ENCODE results near the gene NDUFS5. TPM values are rescaled to one million over a fixed set of nuclear protein-coding genes. Genes with fewer than 3 reads are reported as not detected.
A peak's percentile ranks its signal among the peaks of the same experiment; 100 is the strongest.
"Not testable (repeated sequence)": the region's sequence is repeated elsewhere in the genome, so short reads cannot be mapped to it uniquely, and the experiment has no call there.

NDUFS5 gene
- total RNA-seq, 1 experiment from 2014 or later = 823 TPM

DNA sequence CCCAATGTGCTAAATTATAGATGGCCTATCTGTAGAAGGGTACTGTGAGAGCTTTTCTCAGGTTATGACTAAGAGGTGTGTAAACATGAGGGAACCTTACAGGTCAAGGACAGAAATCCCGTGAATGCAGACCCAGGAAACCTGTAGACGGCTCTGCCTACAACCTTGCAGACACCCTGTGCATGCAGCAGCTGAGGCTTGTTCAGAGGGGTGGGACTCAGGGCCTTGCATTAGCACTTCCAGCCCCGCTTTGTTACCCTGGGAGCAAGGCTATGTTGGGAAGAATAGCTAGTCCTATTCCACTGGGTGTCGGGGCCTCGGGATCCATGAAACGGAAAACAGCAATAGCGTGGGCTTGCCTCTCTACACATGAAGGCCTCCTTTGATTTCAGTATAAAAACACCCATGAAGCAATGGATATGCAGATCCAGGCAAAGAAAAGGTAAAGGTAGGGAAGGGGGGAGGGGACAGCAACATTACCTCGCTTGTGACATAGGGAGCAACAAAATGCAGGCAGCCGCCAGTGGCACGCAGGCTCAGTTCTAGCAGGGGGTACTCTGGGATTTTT lies 9.5 kb upstream of the NDUFS5 start:
- DNase-seq (ENCODE audit: low read depth) = no peak

DNA sequence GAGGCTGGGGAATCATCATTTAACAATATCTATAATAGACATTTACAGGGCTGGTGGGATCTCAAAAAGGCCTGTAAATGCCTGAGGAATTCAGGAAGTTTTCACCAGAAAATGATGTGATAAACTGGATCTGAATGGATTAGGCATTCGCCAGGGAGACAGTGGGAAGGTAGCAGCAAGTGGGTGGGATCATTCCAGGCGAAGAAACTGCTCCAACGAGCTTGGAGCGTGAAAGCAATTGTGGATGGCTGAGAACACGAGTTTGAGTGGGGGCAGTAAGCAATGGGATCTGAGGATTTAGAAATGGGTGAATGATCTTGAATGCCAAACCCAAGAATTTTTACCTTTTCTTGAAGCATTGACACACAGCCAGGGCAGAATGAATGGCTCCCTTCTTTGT lies 8.9 kb upstream of the NDUFS5 start:
- no peak for DNase-seq (ENCODE audit: low read depth)

DNA sequence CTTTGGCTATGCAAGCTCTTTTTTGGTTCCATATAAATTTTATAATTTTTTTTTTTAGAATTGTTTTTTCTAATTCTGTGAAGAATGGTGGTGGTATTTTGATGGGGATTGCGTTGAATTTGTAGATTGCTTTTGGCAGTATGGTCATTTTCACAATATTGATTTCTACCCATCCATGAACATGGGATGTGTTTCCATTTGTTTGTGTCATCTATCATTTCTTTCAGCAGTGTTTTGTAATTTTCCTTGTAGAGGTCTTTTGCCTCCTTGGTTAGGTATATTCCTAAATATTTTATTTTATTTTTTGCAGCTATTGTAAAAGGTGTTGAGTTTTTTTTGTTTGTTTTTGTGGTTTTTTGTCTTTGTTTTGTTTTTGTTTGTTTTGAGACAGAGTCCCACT lies 5.7 kb upstream of the NDUFS5 start:
- DNase-seq (ENCODE audit: low read depth) = not testable (repeated sequence)

DNA sequence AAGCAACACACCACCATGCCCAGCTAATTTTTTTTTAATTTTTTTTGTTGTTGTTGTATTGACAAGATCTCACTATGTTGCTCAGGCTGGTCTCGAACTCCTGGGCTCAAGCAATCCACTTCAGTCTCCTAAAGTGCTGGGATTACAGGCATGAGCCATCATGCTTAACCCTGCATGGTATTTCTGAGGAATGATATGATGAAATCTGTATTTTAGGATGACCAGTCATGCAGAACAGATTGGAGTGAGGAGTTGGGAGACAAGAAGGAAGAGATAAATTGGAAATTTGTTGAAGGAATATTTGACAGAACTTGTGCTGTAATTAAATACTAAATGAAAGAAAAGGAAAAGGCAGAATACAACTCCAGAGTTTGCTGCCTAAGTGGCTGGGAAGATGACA lies 4.7 kb upstream of the NDUFS5 start:
- DNase-seq (ENCODE audit: low read depth) = no peak

DNA sequence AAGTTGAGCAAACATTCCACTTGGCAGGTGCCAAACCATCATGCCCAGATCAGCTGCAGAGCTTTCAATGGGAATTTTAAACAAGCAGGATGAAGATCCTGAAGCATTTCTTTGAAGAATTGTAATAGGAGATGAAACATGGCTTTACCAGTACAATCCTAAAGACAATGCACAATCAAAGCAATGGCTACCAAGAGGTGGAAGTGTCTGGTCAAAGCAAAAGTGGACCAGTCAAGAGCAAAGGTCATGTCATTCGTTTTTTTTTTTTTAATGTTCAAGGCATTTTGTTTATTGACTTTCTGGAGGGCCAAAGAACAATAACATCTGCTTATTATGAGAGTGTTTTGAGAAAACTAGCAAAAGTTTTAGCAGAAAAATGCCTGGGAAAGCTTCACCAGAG lies 3.0 kb upstream of the NDUFS5 start:
- DNase-seq (ENCODE audit: low read depth) = no peak

DNA sequence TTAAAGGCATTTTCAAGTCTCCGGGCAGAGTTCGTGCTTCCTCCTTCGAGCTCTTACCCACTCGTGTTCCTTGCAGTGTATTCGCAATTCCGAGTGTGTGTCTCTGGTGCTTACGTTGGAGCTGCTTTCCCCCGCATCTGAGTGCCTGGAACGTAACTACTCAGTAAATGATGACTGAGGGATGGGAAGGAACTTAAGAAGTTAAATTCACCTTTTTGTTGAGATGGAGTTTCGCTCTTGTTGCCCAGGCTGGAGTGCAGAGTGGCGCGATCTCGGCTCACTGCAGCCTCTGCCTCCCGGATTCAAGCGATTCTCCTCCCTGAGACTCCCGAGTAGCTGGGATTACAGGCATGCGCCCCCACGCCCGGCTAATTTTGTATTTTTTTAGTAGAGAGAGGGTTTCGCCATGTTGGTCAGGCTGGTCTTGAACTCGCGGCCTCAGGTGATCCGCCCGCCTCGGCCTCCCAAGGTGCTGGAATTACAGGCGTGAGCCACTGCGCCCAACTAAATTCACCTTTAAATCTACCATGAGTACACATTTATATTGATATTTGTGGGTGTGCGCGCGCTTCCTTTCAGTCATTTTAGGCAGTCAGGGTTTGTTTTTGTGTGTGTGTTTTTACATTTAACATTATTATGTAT lies 837 bp downstream of the NDUFS5 start:
- no peak for DNase-seq (ENCODE audit: low read depth)

DNA sequence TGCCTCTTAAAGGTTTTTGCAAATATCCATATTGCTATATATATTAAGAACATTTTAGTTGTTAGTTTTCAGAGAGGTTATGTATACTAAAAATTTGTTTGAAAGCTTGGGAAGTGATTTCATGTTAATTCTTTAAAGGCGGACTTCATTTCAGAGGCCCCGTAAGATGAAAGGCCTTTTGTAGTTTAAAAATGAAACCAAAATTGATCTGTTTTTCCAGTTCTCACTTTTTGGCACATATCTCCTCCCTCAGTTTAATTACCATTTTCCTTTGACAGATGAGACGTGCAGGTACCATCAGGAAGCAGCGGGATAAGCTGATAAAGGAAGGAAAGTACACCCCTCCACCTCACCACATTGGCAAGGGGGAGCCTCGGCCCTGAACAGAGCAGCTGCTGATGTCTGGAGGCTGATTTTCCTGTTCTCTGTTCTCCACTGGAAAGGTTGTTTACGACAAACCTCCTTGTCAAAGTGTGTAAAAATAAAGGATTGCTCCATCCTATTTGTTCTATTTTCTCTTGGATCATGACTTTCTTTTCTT lies 8.0 kb downstream of the NDUFS5 start:
- DNase-seq (ENCODE audit: low read depth) = no peak

DNA sequence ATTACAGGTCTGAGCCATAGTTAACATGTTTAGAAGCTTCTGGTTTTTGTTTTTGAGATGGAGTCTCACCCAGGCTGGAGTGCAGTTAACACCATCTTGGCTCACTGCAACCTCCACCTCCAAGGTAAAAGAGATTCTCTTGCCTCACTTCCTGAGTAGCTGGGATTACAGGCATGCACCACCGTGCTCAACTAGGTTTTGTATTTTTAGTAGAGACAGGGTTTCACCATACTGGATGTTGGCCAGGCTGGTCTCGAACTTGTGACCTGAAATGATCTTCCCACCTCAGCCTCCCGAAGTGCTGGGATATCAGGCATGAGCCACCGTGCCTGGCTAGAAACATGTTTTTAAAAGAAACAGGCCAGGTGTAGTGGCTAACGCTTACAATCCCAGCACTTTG lies 10.5 kb downstream of the NDUFS5 start:
- no peak for DNase-seq (ENCODE audit: low read depth)

DNA sequence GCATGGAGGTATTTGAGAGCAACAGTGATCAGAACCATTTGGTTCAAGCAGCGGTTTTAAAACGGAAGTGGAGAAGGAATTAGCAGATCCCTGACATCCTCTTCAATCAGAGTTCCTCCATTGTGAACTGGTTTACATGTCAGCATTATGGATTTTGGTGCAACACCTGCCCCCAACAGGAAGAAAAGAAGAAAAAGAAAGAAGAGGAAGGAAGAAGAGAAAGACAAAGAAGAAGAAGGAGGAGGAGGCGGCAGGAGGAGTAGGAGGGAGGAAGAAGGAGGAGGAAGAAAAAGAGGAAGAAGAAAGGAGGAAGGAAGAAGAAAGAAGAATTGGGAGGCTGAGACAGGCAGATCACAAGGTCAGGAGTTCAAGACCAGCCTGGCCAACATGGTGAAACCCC lies 17.4 kb downstream of the NDUFS5 start:
- DNase-seq (ENCODE audit: low read depth) = no peak

DNA sequence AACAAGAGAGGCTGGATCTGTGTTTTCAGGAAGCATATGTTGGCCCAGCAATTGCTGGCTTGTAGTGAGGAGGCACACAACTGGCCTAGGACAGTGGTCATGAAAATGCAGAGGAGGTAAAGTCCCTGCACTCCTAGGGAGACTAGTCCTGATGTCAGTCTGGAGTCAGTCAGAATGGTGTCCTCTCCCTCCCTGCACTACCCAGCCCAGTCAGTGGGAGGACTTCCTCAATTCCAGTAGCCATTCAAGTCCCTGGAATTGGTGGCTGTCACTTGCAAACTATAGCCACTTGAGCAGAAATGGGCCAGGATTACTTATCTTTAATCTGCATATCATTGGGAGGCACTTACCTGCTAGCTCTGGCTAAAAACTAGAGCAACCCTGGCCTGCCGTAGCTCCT lies 18.6 kb downstream of the NDUFS5 start:
- no peak for DNase-seq (ENCODE audit: low read depth)

DNA sequence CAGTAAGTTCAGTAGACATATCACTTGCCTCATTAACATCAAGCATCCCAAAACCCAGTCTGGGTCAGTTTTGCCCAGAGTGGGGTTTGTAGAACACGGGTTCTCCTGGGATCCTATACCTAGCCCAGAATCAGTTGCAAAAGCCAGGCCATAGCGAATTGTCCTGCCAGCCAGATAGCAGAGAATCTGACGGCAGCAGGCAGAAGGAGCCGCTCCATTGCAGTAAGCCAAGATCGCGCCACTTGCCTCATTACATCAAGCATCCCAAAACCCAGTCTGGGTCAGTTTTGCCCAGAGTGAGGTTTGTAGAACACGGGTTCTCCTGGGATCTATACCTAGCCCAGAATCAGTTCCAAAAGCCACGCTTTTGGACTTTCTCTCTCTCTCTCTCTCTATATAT lies 19.1 kb downstream of the NDUFS5 start:
- no peak for DNase-seq (ENCODE audit: low read depth)

DNA sequence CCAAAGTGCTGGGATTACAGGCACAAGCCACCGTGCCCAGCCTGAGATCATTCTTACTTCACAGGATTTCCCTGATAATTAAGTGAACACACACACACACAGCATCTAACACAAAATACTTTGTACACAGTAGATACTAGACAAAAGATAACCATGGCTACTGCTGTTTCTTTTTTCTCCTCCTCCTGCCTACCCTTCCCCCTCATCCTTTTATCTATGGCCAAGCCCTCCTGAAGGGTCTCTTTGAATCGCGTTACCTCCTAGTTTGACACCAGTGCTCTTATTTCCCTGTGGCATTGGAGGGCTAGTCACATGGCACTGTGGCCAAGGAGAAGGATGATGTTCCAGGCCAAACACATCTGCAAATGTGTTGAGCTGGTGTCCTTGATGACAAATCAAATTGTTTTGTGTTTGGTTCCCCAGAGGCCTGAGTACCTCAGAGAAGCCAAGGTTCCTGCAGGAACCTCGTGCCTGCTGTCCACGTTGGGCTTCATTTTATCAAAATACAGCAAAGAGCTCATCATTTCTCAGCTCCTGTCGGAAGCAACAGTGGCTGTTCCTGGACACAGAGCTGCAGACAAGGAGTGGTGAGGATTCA lies 20.6 kb downstream of the NDUFS5 start:
- DNase-seq (ENCODE audit: low read depth) = peak; percentile 35

DNA sequence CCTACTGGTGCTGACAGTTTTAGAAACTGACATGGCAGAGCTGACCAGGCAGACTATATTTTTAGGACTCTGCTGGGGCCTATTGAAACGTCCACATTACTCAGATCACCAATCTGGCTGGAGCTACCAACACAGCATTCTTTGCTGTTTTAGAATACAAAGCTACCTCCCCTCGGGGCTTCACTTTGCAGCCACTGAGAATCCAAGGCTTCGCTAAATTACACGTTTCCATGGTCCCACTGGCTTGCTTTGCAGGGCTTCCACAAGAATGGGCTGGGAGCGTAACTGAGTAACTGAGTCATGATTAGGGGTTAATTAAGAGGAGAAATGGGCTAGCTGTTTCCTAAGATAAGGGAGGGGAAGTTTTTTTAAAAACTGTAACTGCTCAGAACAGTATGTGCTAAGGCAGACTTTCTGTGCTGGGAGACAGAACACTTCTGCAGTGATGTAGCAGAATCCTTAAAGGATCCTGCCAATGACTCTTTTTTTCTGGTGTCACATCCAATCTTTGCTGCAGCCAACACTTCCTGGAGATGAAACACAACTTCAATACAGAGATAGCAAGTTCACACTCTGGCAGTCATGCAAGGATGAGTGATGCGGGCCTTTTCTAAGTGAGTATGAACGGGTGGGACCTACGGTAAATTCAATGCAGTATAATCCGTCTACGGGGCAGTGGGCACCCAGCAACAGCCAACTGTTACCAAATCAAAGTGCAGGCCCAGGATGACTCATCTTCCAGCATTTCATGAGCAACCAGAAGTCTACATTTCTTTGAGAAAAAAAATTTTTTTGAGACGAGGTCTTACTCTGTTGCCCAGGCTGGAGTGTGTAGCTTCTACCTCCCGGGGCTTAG lies 21.5 kb downstream of the NDUFS5 start:
- peak; percentile 89 for DNase-seq (ENCODE audit: low read depth)

DNA sequence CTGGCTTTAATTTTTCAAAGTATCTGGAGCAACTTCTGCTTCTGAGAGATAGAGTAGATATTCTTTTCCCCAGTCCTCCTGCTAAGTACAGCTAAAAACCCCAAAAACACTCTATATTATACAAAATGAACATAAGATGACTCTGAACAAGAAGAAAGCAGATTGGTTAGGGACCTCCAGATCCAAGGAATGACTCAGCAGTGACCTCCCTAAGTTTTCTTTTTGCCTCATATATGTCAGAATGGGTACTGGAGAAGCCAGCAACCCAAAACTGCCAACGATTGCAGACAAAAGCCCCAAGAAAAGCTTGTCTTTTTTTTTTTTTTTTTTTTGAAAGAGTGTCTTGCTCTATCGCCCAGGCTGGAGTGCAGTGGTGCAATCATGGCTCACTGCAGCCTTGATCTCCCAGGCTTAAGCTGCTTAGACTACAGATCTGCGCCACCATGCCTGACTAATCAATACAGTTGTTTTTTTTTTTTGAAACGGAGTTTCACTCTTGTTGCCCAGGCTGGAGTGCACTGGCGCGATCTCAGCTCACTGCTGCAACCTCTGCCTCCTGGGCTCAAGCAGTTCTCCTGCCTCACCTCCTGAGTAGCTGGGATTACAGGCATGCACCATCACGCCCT lies 22.7 kb downstream of the NDUFS5 start:
- DNase-seq (ENCODE audit: low read depth) = no peak

DNA sequence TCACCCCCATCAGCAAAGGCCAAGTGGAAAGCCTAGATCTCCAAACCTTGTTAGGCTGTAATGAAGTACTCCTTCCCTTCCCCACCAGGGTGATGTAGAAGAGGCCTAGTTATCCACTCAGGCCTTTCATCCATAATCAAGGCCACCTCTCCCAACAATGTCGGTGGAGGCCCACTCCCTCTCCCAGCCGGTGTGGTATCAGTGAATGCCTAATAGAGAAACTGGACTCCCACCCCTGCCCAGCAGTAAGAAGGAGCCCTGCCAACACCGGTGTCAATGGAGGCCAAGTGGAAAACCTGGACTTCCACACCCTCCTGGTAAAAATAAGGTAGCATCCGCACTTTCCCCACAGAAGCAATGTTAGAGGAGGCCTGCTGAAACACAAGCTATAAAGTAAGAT lies 23.9 kb downstream of the NDUFS5 start:
- DNase-seq (ENCODE audit: low read depth) = no peak

DNA sequence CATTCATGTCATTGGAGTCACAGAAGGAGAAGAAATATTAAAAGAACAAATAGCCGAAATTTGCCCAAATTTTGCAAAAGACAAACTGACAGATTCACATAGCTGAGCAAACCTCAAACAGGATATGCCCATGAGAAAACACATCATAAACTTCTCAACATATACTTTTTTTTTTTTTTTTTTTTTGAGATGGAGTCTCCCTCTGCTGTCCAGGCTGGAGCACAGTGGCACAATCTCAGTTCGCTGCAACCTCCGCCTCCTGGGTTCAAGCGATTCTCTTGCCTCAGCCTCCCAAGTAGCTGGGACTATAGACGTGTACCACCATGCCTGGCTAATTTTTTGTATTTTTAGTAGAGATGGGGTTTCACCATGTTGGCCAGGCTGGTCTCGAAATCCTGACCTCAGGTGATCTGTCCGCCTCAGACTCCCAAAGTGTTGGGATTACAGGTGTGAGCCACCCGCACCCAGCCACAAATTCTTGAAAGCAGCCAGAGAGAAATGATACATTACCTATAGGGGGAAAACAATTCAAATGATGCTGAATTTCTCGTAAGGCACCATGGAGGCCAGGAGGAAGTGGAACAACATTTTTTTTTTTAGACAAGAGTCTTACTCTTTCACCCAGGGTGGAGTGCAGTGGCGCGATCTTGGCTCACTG lies 25.2 kb downstream of the NDUFS5 start:
- DNase-seq (ENCODE audit: low read depth) = not testable (repeated sequence)

DNA sequence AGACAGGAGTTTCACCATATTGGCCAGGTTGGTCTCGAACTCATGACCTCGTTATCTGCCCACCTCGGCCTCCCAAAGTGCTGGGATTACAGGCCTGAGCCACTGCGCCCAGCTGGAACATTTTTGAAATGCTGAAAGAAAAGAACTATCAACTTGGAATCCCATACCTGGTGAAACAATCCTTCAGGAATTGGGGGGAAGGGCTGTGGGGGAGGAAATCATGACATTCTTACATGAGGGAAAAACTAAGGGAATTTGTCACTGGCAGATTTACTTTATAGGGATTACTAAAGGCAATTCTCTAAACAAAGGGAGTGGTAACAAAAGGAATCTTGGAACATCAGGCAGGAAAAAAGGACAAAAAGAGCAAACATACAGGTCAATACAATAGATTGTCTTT lies 25.8 kb downstream of the NDUFS5 start:
- no peak for DNase-seq (ENCODE audit: low read depth)

DNA sequence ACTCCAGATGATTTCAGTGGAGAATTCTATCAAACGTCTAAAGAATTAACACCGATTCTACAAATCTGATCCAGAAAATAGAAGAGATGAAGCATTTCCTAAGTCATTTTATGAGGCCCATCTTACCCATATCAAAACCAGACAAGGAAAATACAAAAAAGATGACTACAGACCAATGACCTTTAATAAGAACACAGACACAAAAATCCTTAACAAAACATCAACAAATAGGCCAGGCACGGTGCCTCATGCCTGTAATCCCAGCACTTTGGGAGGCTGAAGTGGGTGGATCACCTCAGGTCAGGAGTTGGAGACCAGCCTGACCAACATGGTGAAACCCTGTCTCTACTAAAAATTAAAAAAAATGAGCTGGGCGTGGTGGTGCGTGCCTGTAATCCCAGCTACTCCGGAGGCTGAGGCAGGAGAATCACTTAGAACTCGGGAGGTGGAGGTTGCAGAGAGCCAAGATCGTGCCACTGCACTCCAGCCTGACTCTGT lies 29.1 kb downstream of the NDUFS5 start:
- not testable (repeated sequence) for DNase-seq (ENCODE audit: low read depth)

DNA sequence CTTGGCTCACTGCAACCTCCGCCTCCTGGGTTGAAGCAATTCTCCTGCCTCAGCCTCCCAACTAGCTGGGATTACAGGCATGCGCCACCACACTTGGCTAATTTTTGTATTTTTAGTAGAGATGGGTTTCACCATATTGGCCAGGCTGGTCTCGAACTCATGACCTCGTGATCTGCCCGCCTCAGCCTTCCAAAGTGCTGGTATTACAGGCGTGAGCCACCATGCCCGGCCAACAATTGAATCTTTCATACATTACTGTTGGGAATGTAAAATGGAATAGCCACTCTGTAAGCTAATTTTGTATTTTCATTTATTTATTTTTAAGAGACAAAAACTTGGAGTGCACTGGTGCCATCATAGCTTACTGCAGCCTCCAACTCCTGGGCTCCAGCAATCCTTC lies 35.4 kb downstream of the NDUFS5 start:
- not testable (repeated sequence) for DNase-seq (ENCODE audit: low read depth)

DNA sequence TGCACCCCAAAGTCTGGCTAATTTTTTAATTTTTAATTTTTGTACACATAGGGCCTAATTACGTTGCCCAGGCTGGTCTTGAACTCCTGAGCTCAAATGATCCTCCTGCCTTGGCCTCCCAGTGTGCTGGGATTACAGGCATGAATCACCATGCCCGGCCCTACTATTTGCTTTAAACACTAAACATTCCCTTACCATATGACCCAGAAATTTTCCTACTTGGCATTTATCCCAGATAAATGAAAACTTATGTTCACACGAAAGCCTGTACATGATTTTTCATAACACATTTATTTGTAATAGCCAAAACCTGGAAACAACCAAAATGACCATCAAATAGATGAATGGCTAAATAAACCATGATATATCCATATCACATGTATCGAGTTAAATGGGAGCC lies 35.8 kb downstream of the NDUFS5 start:
- DNase-seq (ENCODE audit: low read depth) = no peak

DNA sequence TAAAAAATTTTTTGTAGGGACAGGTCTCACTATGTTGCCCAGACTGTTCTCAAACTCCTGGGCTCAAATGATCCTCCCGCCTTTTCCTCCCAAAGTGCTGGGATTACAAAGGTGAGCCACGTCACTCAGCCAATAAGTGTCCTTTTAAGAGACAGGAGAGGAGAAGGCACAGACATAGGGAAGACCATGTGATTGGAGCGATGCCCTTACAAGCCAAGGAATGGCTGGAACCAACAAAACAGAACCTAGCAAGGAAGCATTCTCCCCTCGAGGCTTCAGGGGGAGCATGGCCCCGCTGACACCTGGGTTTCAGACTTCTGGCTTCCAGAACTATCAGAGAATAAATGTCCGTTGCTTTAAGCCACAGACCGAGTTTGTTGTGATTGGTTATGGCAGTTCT lies 37.0 kb downstream of the NDUFS5 start:
- no peak for DNase-seq (ENCODE audit: low read depth)

Measured in RPMI7951 (cell line).